ENCODE results near the gene GLP2R.

Gene GLP2R

GRCh38 chr17:9931144-9931741 is 105.5 kb downstream of the GLP2R start:
- no peak for DNase-seq (ENCODE audit: low read depth)
- TF ChIP-seq CTCF (IDR thresholded peaks at IDR 0.05; ENCODE audit: control insufficient read depth, extremely low read depth, insufficient read depth) = no peak
- no peak overlapping the region for H3K4me3 ChIP-seq (ENCODE audit: low read depth, low read length)

- no peak overlapping the region for H3K4me3 ChIP-seq (ENCODE audit: low read depth, low read length)
- TF ChIP-seq CTCF (IDR thresholded peaks at IDR 0.05; ENCODE audit: control insufficient read depth, extremely low read depth, insufficient read depth) = no peak
- no peak for DNase-seq (ENCODE audit: low read depth)
These were observed 106.8 kb downstream of the GLP2R start for GRCh38 chr17:9932491-9932890.

GRCh38 chr17:9934331-9934730 is 108.6 kb downstream of the GLP2R start:
- H3K4me3 ChIP-seq (ENCODE audit: low read depth, low read length) = no peak overlapping the region
- no peak for TF ChIP-seq CTCF (IDR thresholded peaks at IDR 0.05; ENCODE audit: control insufficient read depth, extremely low read depth, insufficient read depth)
- DNase-seq (ENCODE audit: low read depth) = no peak

GRCh38 chr17:9935408-9935807 is 109.7 kb downstream of the GLP2R start:
- no peak for DNase-seq (ENCODE audit: low read depth)
- TF ChIP-seq CTCF (IDR thresholded peaks at IDR 0.05; ENCODE audit: control insufficient read depth, extremely low read depth, insufficient read depth) = no peak
- H3K4me3 ChIP-seq (ENCODE audit: low read depth, low read length) = no peak overlapping the region

GRCh38 chr17:9936095-9936494 is 110.4 kb downstream of the GLP2R start:
- TF ChIP-seq CTCF (IDR thresholded peaks at IDR 0.05; ENCODE audit: control insufficient read depth, extremely low read depth, insufficient read depth) = no peak
- no peak for DNase-seq (ENCODE audit: low read depth)
- no peak overlapping the region for H3K4me3 ChIP-seq (ENCODE audit: low read depth, low read length)

GRCh38 chr17:9937241-9937761 is 111.6 kb downstream of the GLP2R start:
- no peak overlapping the region for H3K4me3 ChIP-seq (ENCODE audit: low read depth, low read length)
- peak; percentile 81 for DNase-seq (ENCODE audit: low read depth)
- TF ChIP-seq CTCF (IDR thresholded peaks at IDR 0.05; ENCODE audit: control insufficient read depth, extremely low read depth, insufficient read depth) = no peak

GRCh38 chr17:9937901-9938300 is 112.2 kb downstream of the GLP2R start:
- no peak overlapping the region for H3K4me3 ChIP-seq (ENCODE audit: low read depth, low read length)
- no peak for TF ChIP-seq CTCF (IDR thresholded peaks at IDR 0.05; ENCODE audit: control insufficient read depth, extremely low read depth, insufficient read depth)
- DNase-seq (ENCODE audit: low read depth) = no peak

Measured in LNCaP clone FGC (cell line).